Measurements from ENCODE around the gene CHTOP. TPM values are rescaled to one million over a fixed set of nuclear protein-coding genes. Genes with fewer than 3 reads are reported as not detected.

CHTOP gene
- total RNA-seq, 1 donor from 2014 or later = 47.9 TPM

- H3K27ac Mint-ChIP-seq (ENCODE audit: unreplicated experiment) = no peak overlapping the region
- no peaks in the 10 kb centered on the region for H3K27me3 Mint-ChIP-seq (ENCODE audit: low read depth)
- DNase-seq (ENCODE audit: low spot score) = no peak
- no peak for TF ChIP-seq CTCF (IDR thresholded peaks at IDR 0.05)
- no peaks in the 10 kb centered on the region for H3K9me3 Mint-ChIP-seq (ENCODE audit: low read depth)
- peaks cover 11% of the 10 kb centered on the region for H3K4me1 Mint-ChIP-seq (ENCODE audit: low read depth)
- H3K36me3 Mint-ChIP-seq (ENCODE audit: low read depth) = no peaks in the 10 kb centered on the region
- H3K4me3 Mint-ChIP-seq (ENCODE audit: unreplicated experiment) = no peak overlapping the region
Observed at GRCh38 chr1:153588482-153588881, 45.4 kb upstream of the CHTOP start.

GRCh38 chr1:153592748-153593147, 41.1 kb upstream of the CHTOP start:
- H3K27me3 Mint-ChIP-seq (ENCODE audit: low read depth) = no peaks in the 10 kb centered on the region
- H3K9me3 Mint-ChIP-seq (ENCODE audit: low read depth) = no peaks in the 10 kb centered on the region
- H3K36me3 Mint-ChIP-seq (ENCODE audit: low read depth) = no peaks in the 10 kb centered on the region
- no peaks in the 10 kb centered on the region for H3K4me1 Mint-ChIP-seq (ENCODE audit: low read depth)
- no peak overlapping the region for H3K27ac Mint-ChIP-seq (ENCODE audit: unreplicated experiment)
- DNase-seq (ENCODE audit: low spot score) = no peak
- TF ChIP-seq CTCF (IDR thresholded peaks at IDR 0.05) = no peak
- no peak overlapping the region for H3K4me3 Mint-ChIP-seq (ENCODE audit: unreplicated experiment)

DNA sequence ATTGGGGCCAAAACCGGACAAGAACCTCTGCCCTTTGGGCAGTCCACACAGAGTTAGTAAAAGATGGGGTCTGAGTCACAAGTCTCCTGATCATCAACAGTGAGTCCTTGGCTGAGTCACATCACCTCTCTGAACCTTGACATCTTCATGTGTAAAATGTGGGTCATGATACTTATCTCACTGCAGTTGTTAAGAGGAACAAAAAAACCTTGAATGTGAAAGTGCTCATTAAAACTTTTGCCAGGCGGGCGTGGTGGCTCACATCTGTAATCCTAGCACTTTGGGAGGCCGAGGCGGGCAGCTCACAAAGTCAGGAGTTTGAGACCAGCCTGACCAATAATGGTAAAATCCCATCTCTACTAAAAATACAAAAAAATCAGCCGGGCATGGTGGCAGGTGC, 36.7 kb upstream of the CHTOP start:
- no peaks in the 10 kb centered on the region for H3K27me3 Mint-ChIP-seq (ENCODE audit: low read depth)
- H3K36me3 Mint-ChIP-seq (ENCODE audit: low read depth) = peaks cover 4% of the 10 kb centered on the region
- H3K4me3 Mint-ChIP-seq (ENCODE audit: unreplicated experiment) = no peak overlapping the region
- no peaks in the 10 kb centered on the region for H3K9me3 Mint-ChIP-seq (ENCODE audit: low read depth)
- no peak for DNase-seq (ENCODE audit: low spot score)
- TF ChIP-seq CTCF (IDR thresholded peaks at IDR 0.05) = no peak
- no peak overlapping the region for H3K27ac Mint-ChIP-seq (ENCODE audit: unreplicated experiment)
- peaks cover 3% of the 10 kb centered on the region for H3K4me1 Mint-ChIP-seq (ENCODE audit: low read depth)

DNA sequence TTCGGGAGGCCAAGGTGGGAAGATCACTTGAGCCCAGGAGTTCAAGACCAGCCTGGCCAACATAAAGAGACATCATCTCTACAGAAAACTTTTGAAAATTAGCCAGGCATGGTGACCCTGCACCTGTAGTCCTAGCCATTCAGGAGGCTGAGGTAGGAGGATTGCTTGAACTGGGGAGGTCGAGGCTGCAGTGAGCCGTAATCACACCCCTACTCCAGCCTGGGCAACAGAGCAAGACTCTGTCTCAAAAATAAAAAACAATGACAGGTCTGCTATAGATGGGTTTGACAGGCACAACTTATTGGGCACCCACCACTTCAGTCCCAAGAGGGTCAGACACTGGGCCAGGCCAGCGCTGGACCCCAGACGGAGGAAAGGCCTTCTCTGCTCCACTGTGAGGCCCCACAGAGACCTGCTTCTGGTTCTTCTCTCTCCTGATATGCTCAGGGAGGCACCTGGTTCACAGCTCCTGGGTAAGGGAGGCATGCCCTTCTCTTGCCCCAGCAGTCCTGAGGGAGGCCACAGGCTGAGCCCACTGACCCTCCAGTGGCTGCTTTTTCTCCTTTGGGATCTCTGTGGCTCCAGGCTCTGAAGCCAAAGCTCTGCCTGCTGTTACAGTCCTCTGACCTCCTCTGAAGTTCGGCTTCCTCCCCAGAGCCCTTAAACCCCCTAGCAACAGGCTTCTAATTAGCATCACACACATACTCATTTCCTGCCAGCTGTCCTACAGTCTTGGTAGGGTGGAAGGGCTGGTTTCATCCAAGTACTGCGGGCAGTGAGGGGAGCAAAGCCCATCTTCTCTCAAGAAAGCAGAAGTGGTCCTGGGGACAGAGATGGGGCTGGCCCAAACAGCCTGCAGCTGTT, 35.3 kb upstream of the CHTOP start:
- no peak for DNase-seq (ENCODE audit: low spot score)
- Mint-ChIP-seq H3K27me3 (ENCODE audit: low read depth) (no peaks in the 10 kb centered on the region), H3K27ac (ENCODE audit: unreplicated experiment) (no peak overlapping the region), H3K4me1 (ENCODE audit: low read depth) (peaks cover 3% of the 10 kb centered on the region), H3K9me3 (ENCODE audit: low read depth) (no peaks in the 10 kb centered on the region), H3K36me3 (ENCODE audit: low read depth) (peaks cover 4% of the 10 kb centered on the region), H3K4me3 (ENCODE audit: unreplicated experiment) (no peak overlapping the region)
- no peak for TF ChIP-seq CTCF (IDR thresholded peaks at IDR 0.05)

GRCh38 chr1:153599847-153600246, 34.0 kb upstream of the CHTOP start:
- Mint-ChIP-seq H3K27me3 (ENCODE audit: low read depth) (no peaks in the 10 kb centered on the region), H3K4me3 (ENCODE audit: unreplicated experiment) (no peak overlapping the region), H3K36me3 (ENCODE audit: low read depth) (peaks cover 4% of the 10 kb centered on the region), H3K27ac (ENCODE audit: unreplicated experiment) (no peak overlapping the region), H3K4me1 (ENCODE audit: low read depth) (peaks cover 3% of the 10 kb centered on the region), H3K9me3 (ENCODE audit: low read depth) (no peaks in the 10 kb centered on the region)
- DNase-seq (ENCODE audit: low spot score) = no peak
- TF ChIP-seq CTCF (IDR thresholded peaks at IDR 0.05) = no peak

Data from chondrocyte (in vitro differentiated cells).